AG09319 (cell line): ENCODE data around the gene SLC8A3.

Experiments
- DNase-seq: peaks from one replicate; pipeline ENCODE4 v3.0.0-alpha.2; 2010; ENCODE audit warnings: low read depth; ENCODE audit errors: extremely low read depth
- CTCF ChIP-seq: IDR thresholded peaks from 2 replicates; pipeline ENCODE4 v1.5.1; 2011; ENCODE audit warnings: low read depth, mild to moderate bottlenecking, inconsistent platforms, low read length, moderate library complexity

SLC8A3 gene

GRCh38 chr14:70002589-70003346, 186.0 kb downstream of the SLC8A3 start:
- DNase-seq, result no peak
- TF ChIP-seq CTCF, result no peak

GRCh38 chr14:70000601-70001000, 188.2 kb downstream of the SLC8A3 start:
- TF ChIP-seq CTCF, result no peak

GRCh38 chr14:69999261-69999674, 189.5 kb downstream of the SLC8A3 start:
- DNase-seq, result no peak
- no peak for TF ChIP-seq CTCF

More at GRCh38 chr14:70000601-70001000, 188.2 kb downstream of the SLC8A3 start:
- DNase-seq, result no peak

- no peak for DNase-seq
- TF ChIP-seq CTCF, result no peak
Measured at GRCh38 chr14:69997849-69998248, 190.9 kb downstream of the SLC8A3 start.

GRCh38 chr14:69996216-69996615, 192.5 kb downstream of the SLC8A3 start:
- DNase-seq, result no peak

More at GRCh38 chr14:69996216-69996615, 192.5 kb downstream of the SLC8A3 start:
- no peak for TF ChIP-seq CTCF
